Measurements from ENCODE around the gene RBMX2. TPM values are rescaled to one million over a fixed set of nuclear protein-coding genes. Genes with fewer than 3 reads are reported as not detected.
"Not testable (repeated sequence)": the region's sequence is repeated elsewhere in the genome, so short reads cannot be mapped to it uniquely, and the experiment has no call there.

The RBMX2 gene
- polyA plus RNA-seq, 3 donors, result 11.9 to 15.0 (median 13.1) TPM

DNA sequence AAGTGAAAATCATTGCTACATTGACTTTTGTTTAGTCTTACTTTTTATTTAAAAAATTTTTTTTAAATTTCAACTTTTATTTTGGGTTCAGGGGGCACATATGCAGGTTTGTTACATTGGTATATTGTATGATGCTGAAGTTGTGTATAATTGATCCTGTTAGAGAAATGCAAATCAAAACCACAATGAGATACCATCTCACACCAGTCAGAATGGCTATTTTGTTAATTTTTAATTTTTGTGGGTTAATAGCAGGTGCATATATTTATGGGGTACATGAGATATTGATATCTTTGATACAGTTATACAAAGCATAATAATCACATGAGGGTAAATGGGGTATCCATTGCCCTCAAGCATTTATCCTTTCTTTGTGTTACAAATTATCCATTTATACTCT is 34.1 kb downstream of the RBMX2 start:
- no peaks in the 10 kb centered on the region for H3K9me3 ChIP-seq (replicated peaks in 1 of 2; ENCODE audit: control insufficient read depth in 1 of 2, insufficient read depth in 1 of 2, low read length in 2 of 2)
- no peak overlapping the region for H3K9ac ChIP-seq (ENCODE audit: insufficient read depth, low read length, poor library complexity, severe bottlenecking)
- peaks cover under 1 to 13% (median 3%) of the 10 kb centered on the region in 7 donors for H3K9me3 Mint-ChIP-seq
- no peak for DNase-seq
- intact Hi-C loops (cut with micrococcal nuclease), result no loop called here
- H3K27ac Mint-ChIP-seq, result no peak overlapping the region
- no peaks in the 10 kb centered on the region for H3K36me3 ChIP-seq (replicated peaks in 1 of 2; ENCODE audit: control insufficient read depth in 1 of 2, insufficient read depth in 2 of 2, low read length in 2 of 2)
- H3K4me1 Mint-ChIP-seq, result no peaks in the 10 kb centered on the region
- H3K4me3 Mint-ChIP-seq, result no peak overlapping the region
- no peak overlapping the region for H3K4me2 ChIP-seq (replicated peaks; ENCODE audit: extremely low read depth, low read length, poor library complexity, severe bottlenecking)
- H3K79me2 ChIP-seq (ENCODE audit: insufficient read depth, low read length), result no peaks in the 10 kb centered on the region
- TF ChIP-seq, protein P1, sequence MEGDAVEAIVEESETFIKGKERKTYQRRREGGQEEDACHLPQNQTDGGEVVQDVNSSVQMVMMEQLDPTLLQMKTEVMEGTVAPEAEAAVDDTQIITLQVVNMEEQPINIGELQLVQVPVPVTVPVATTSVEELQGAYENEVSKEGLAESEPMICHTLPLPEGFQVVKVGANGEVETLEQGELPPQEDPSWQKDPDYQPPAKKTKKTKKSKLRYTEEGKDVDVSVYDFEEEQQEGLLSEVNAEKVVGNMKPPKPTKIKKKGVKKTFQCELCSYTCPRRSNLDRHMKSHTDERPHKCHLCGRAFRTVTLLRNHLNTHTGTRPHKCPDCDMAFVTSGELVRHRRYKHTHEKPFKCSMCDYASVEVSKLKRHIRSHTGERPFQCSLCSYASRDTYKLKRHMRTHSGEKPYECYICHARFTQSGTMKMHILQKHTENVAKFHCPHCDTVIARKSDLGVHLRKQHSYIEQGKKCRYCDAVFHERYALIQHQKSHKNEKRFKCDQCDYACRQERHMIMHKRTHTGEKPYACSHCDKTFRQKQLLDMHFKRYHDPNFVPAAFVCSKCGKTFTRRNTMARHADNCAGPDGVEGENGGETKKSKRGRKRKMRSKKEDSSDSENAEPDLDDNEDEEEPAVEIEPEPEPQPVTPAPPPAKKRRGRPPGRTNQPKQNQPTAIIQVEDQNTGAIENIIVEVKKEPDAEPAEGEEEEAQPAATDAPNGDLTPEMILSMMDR (IDR thresholded peaks at IDR 0.05), result no peak
- H3K4me3 ChIP-seq (replicated peaks in 1 of 3; ENCODE audit: low read depth in 2 of 3, low read length in 3 of 3), result no peak overlapping the region
- H3K27ac ChIP-seq (ENCODE audit: low read depth in 1 of 2, low read length in 2 of 2), result no peak overlapping the region
- H4K20me1 ChIP-seq (ENCODE audit: insufficient read depth, low read length), result no peaks in the 10 kb centered on the region
- no peaks in the 10 kb centered on the region for H3K36me3 Mint-ChIP-seq
- no peaks in the 10 kb centered on the region for H3K4me1 ChIP-seq (ENCODE audit: control insufficient read depth in 1 of 2, insufficient read depth in 2 of 2, low read length in 2 of 2)
- no peak overlapping the region for H2AFZ ChIP-seq (ENCODE audit: insufficient read depth, low read depth, low read length, poor library complexity, severe bottlenecking)
- H3K27me3 ChIP-seq (ENCODE audit: control insufficient read depth in 2 of 2, insufficient read depth in 2 of 2, low read length in 2 of 2), result no peaks in the 10 kb centered on the region
- peaks cover 0 to 11% (median 3%) of the 10 kb centered on the region in 3 donors for H3K27me3 Mint-ChIP-seq (ENCODE audit: low read depth in 3 of 3)

DNA sequence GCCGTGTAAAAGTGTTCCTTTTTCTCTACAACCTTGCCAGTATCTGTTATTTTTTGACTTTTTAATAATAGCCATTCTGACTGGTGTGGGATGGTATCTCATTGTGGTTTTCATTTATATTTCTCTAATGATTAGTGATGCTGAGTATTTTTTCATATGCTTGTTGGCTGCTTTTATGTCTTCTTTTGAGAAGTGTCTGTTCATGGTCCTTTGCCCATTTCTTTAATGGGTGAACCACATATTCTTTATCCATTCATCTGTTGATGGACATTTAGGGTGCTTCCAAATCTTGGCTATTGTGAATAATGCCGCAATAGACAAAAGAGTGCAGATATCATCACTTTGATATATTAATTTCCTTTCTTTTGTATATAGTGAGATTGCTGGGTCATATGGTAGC is 36.2 kb downstream of the RBMX2 start:
- H3K36me3 Mint-ChIP-seq; DNase-seq; H3K9ac ChIP-seq (ENCODE audit: insufficient read depth, low read length, poor library complexity, severe bottlenecking); H4K20me1 ChIP-seq (ENCODE audit: insufficient read depth, low read length); H3K4me1 Mint-ChIP-seq; H3K9me3 ChIP-seq (replicated peaks in 1 of 2; ENCODE audit: control insufficient read depth in 1 of 2, insufficient read depth in 1 of 2, low read length in 2 of 2); H3K27ac Mint-ChIP-seq; H3K27me3 Mint-ChIP-seq (ENCODE audit: low read depth in 3 of 3); H3K4me1 ChIP-seq (ENCODE audit: control insufficient read depth in 1 of 2, insufficient read depth in 2 of 2, low read length in 2 of 2); H3K4me3 Mint-ChIP-seq; H3K79me2 ChIP-seq (ENCODE audit: insufficient read depth, low read length); H3K27ac ChIP-seq (ENCODE audit: low read depth in 1 of 2, low read length in 2 of 2); intact Hi-C loops (cut with micrococcal nuclease); H3K27me3 ChIP-seq (ENCODE audit: control insufficient read depth in 2 of 2, insufficient read depth in 2 of 2, low read length in 2 of 2); H3K4me2 ChIP-seq (replicated peaks; ENCODE audit: extremely low read depth, low read length, poor library complexity, severe bottlenecking); H2AFZ ChIP-seq (ENCODE audit: insufficient read depth, low read depth, low read length, poor library complexity, severe bottlenecking); H3K36me3 ChIP-seq (replicated peaks in 1 of 2; ENCODE audit: control insufficient read depth in 1 of 2, insufficient read depth in 2 of 2, low read length in 2 of 2); H3K4me3 ChIP-seq (replicated peaks in 1 of 3; ENCODE audit: low read depth in 2 of 3, low read length in 3 of 3): not testable (repeated sequence)
- peaks cover 0 to 13% (median 2%) of the 10 kb centered on the region in 7 donors for H3K9me3 Mint-ChIP-seq
- whole genome bisulfite sequencing (ENCODE audit: insufficient coverage), result no CpG with 5 or more reads among the region's 2 CpGs

All from CD14-positive monocyte (primary cell).